HepG2 (cell line): Measurements from ENCODE around the gene ZBTB7C. TPM values are rescaled to one million over a fixed set of nuclear protein-coding genes. Genes with fewer than 3 reads are reported as not detected.

Experiments
- ATAC-seq: fragments of 200-7000 bp; cut with Tn5 transposase; 3 replicates; pipeline ENCODE4 v1.9.1; 2020; ENCODE audit warnings: mild to moderate bottlenecking, moderate library complexity
- BruUV-seq: library from RNA; stranded (reverse); fragments of 400-500 nt; replicated peaks from 2 replicates; lab custom pipeline; 2021; lab: Mats Ljungman, UMichigan
- CTCF ChIA-PET: fragments of 300-600 bp; formaldehyde crosslinking; extraction: SDS; loops from one replicate; lab custom pipeline; 2021; ENCODE audit warnings: low total read pairs, inconsistent platforms, low intra/inter-chr PET ratio; lab: Yijun Ruan, JAX
- POLR2A ChIA-PET: fragments of 350-600 bp; sonication (Branson Sonifier 250); formaldehyde crosslinking; loops from one replicate; lab custom pipeline; 2020; ENCODE audit warnings: antibody characterized with exemption, inconsistent platforms; lab: Yijun Ruan, JAX
- DNase-seq: peaks from one replicate; pipeline ENCODE4 v3.0.0-alpha.2; 2015; ENCODE audit warnings: low spot score
- FAIRE-seq: peaks from 3 replicates; lab custom pipeline; 2011; peaks lifted over from hg19 to GRCh38; lab: Jason Lieb, UNC
- H2AFZ ChIP-seq: one replicate; pipeline ENCODE4 v1.6.1; 2011; ENCODE audit warnings: low read length, inconsistent platforms
- H3K27ac ChIP-seq: fragments of 300-600 bp; 3 replicates; pipeline ENCODE4 v1.8.0; 2011; ENCODE audit warnings: mixed run types, mild to moderate bottlenecking, mixed read lengths, low read length, inconsistent platforms; ENCODE audit not compliant: insufficient read depth; ENCODE audit errors: extremely low read length
- H3K27me3 ChIP-seq, 2 experiments: fragments of 200-600 bp in 1 of 2; 2 replicates in 1 of 2; 3 replicates in 1 of 2; pipeline versions ENCODE4 v1.6.0 to v1.8.0; 2011; ENCODE audit warnings: low read length in 2 of 2, mild to moderate bottlenecking in 2 of 2, moderate library complexity in 2 of 2, inconsistent platforms in 1 of 2; ENCODE audit not compliant: insufficient read depth in 2 of 2, control insufficient read depth in 1 of 2
- H3K36me3 ChIP-seq, 2 experiments: fragments of 200-600 bp in 1 of 2; replicated peaks in 1 of 2; 2 replicates in 1 of 2; 3 replicates in 1 of 2; pipeline versions ENCODE4 v1.5.1 to v1.8.0; 2011; ENCODE audit warnings: low read length in 2 of 2, inconsistent platforms in 1 of 2; ENCODE audit not compliant: insufficient read depth in 2 of 2, control insufficient read depth in 1 of 2
- H3K4me1 ChIP-seq: 2 replicates; pipeline ENCODE4 v1.5.1; 2012; ENCODE audit warnings: low read length, inconsistent platforms; ENCODE audit not compliant: insufficient read depth
- H3K4me2 ChIP-seq: 2 replicates; pipeline ENCODE4 v1.6.0; 2011; ENCODE audit warnings: low read depth, low read length, inconsistent platforms
- H3K4me3 ChIP-seq, 3 experiments: fragments of 200-600 bp in 1 of 3; sonication (generic), shearing (Covaris generic) in 1 of 3; replicated peaks in 1 of 3; 2 replicates each; pipeline ENCODE4 v1.5.1; 2011 to 2016; ENCODE audit warnings: low read length in 3 of 3, inconsistent platforms in 2 of 3, low read depth in 2 of 3, mild to moderate bottlenecking in 2 of 3, control low read depth in 1 of 3, mixed read lengths in 1 of 3; ENCODE audit not compliant: insufficient read depth in 1 of 3
- H3K79me2 ChIP-seq: one replicate; pipeline ENCODE4 v1.6.1; 2011; ENCODE audit warnings: low read length, inconsistent platforms; ENCODE audit not compliant: insufficient read depth
- H3K9ac ChIP-seq: 2 replicates; pipeline ENCODE4 v1.6.0; 2011; ENCODE audit warnings: mild to moderate bottlenecking, low read depth, low read length, inconsistent platforms; ENCODE audit not compliant: insufficient read depth
- H3K9me3 ChIP-seq: 2 replicates; pipeline ENCODE4 v1.5.1; 2012; ENCODE audit warnings: mild to moderate bottlenecking, low read length
- H4K20me1 ChIP-seq: 2 replicates; pipeline ENCODE4 v1.6.0; 2011; ENCODE audit warnings: inconsistent platforms, mild to moderate bottlenecking, low read length, moderate library complexity; ENCODE audit not compliant: insufficient read depth
- CREB1 ChIP-seq, 2 experiments: fragments of 450-650 bp in 1 of 2; IDR thresholded peaks; 2 replicates each; pipeline ENCODE4 v1.6.1; 2016 to 2017; ENCODE audit warnings: control low read depth in 1 of 2, mild to moderate bottlenecking in 1 of 2, missing compliant biosample characterization in 1 of 2, missing genetic modification characterization in 1 of 2
- WGBS: methylation state at CpG from one replicate; pipeline ENCODE4 v1.1.6; 2017; ENCODE audit warnings: low lambda C conversion rate; 5-methylcytosine and 5-hydroxymethylcytosine counted together
- in situ Hi-C: cut with HindIII; loops from 2 replicates; pipeline ENCODE4 v1.10.0; 2017; ENCODE audit warnings: low pct_unique_long_range_greater_than_20kb; ENCODE audit not compliant: extremely low pct_ligation_motif_present
- intact Hi-C: fragments of 100-400 bp; cut with micrococcal nuclease; formaldehyde crosslinking; loops from one replicate; pipeline ENCODE4 v1.10.0; 2022; ENCODE audit not compliant: unreplicated experiment
- polyA plus RNA-seq, 8 experiments: library from polyadenylated mRNA; depleted of rRNA in 3 of 8; stranded (reverse) in 7 of 8; unstranded in 1 of 8; fragments of >200 nt; fragmentation: Illumina TruSeq in 4 of 8; extraction: Trizol in 4 of 8; gene quantifications; 2 replicates each; pipeline versions ENCODE4 v1.2.1 to v1.2.3, GENCODE V29; 2011 to 2016; ENCODE audit warnings: low read depth in 4 of 8, missing spikeins in 1 of 8, mixed read lengths in 1 of 8; ENCODE audit not compliant: insufficient read depth in 1 of 8
- total RNA-seq, 5 experiments: library from RNA; depleted of rRNA; stranded (reverse); fragments of >200 nt; fragmentation: Illumina TruSeq; extraction: Trizol; gene quantifications; 2 replicates each; pipeline ENCODE4 v1.2.3, GENCODE V29; 2016; ENCODE audit warnings: low read depth in 1 of 5
- TF ChIP-seq, protein P1 (sequence below): sonication (generic); formaldehyde crosslinking; IDR thresholded peaks from 2 replicates; pipeline ENCODE4 v1.5.1; 2020; ENCODE audit warnings: mild to moderate bottlenecking, missing genetic modification reagents

ZBTB7C gene
- total and polyA plus RNA-seq, 2 of the 13 experiments (the other 11 are each of a cell fraction or from before 2014, with no cell fraction given), result 0.01 to 0.04 TPM

DNA sequence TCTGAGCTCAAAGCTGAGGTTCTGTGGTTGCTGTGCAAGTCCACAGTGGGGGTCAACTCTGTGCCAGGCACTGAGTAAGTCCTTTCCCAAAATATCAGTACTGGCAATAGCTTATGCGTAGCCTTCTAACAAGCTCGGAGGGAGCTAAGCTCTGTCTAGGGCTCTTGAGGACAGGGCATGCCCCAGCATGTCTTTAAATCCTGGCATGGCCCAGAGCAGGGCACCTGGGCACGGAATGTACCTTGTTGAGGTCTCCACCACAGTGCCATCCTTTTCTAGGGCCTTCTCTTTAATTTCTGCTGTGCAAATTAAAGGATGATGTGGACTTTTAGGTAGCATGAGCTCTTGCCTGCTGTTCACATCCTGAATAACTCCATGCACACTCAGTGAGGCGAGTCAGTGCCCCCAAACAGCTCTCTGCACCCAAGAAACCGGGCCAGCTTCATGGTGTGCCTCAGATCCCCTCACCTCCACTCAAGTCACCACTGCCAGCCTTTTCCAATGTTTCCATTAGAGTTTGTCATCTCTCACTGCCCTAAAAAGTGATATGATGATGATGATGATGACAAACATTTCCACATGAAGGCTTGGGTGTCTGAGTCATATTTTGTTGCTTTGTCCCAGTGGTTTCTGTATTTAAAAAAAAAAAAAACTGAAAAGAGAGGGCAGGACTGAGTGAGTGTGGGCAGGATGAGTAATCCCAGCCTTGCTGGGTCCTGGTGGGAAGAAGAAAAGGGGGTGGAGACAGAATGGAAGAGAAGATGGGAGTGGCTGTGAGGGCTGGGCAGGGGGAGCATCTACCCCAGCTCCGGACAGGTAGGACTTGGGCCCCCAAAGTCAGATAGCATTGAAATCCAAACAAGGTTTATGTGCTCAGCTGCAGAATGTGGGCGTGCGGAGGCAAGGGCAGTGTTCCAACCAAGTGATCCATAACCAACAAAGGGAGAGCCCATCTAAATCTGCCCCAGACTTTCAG is 78.9 kb downstream of the ZBTB7C start:
- no peak for DNase-seq
- no peak overlapping the region for H3K27ac ChIP-seq
- ChIA-PET CTCF (no interaction called here), POLR2A (no interaction called here)
- no peaks in the 10 kb centered on the region for H3K4me1 ChIP-seq
- H3K79me2 ChIP-seq, result no peaks in the 10 kb centered on the region
- intact Hi-C loops (no loop called here), in situ Hi-C loops (no loop called here)
- no peak overlapping the region for H2AFZ ChIP-seq
- 0% methylated on average over 4 of the region's 8 CpGs for WGBS
- no peak overlapping the region for H3K9ac ChIP-seq
- H3K9me3 ChIP-seq, result no peaks in the 10 kb centered on the region
- no peaks in the 10 kb centered on the region for H4K20me1 ChIP-seq
- ATAC-seq, result no peak
- no TSS peak for BruUV-seq
- TF ChIP-seq, protein P1, sequence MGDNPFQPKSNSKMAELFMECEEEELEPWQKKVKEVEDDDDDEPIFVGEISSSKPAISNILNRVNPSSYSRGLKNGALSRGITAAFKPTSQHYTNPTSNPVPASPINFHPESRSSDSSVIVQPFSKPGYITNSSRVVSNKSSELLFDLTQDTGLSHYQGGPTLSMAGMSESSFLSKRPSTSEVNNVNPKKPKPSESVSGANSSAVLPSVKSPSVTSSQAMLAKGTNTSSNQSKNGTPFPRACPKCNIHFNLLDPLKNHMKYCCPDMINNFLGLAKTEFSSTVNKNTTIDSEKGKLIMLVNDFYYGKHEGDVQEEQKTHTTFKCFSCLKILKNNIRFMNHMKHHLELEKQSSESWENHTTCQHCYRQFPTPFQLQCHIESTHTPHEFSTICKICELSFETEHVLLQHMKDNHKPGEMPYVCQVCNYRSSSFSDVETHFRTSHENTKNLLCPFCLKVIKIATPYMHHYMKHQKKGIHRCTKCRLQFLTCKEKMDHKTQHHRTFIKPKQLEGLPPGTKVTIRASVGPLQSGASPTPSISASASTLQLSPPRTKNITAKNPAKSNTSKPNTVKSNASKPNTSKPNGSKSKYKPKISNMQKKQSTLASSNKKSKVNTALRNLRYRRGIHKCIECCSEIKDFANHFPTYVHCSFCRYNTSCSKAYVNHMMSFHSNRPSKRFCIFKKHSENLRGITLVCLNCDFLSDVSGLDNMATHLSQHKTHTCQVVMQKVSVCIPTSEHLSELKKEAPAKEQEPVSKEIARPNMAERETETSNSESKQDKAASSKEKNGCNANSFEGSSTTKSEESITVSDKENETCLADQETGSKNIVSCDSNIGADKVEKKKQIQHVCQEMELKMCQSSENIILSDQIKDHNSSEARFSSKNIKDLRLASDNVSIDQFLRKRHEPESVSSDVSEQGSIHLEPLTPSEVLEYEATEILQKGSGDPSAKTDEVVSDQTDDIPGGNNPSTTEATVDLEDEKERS (CRISPR knock-in tag), result no peak
- TF ChIP-seq CREB1 (IDR thresholded peaks at IDR 0.05) (peak; percentile 59), CREB1 (CRISPR knock-in tag; IDR thresholded peaks at IDR 0.05) (no peak)
- no peak overlapping the region for H3K4me2 ChIP-seq
- FAIRE-seq, result no peak
- peaks cover 3 to 15% of the 10 kb centered on the region in 2 experiments; a peak in 2 of 5 replicates for H3K27me3 ChIP-seq
- H3K4me3 ChIP-seq, result no peak overlapping the region
- no peaks in the 10 kb centered on the region for H3K36me3 ChIP-seq
